Neuronal stem cell (in vitro differentiated cells): ENCODE results near the gene ACSM6.
A peak's percentile ranks its signal among the peaks of the same experiment; 100 is the strongest.

Experiments
- DNase-seq: peaks from one replicate; pipeline ENCODE4 v3.0.0-alpha.2; 2013; ENCODE audit warnings: low spot score
- H2AFZ ChIP-seq: one replicate; pipeline ENCODE4 v1.6.1; 2013; ENCODE audit warnings: mild to moderate bottlenecking, low read length, inconsistent platforms
- H2AK5ac ChIP-seq: 2 replicates; pipeline ENCODE4 v1.6.1; 2013; ENCODE audit warnings: low read depth, mild to moderate bottlenecking, inconsistent platforms, low read length, moderate library complexity, mixed read lengths
- H2BK120ac ChIP-seq: 2 replicates; pipeline ENCODE4 v1.6.1; 2013; ENCODE audit warnings: low read depth, mild to moderate bottlenecking, inconsistent platforms, low read length, moderate library complexity, mixed read lengths
- H2BK12ac ChIP-seq: one replicate; pipeline ENCODE4 v1.6.1; 2013; ENCODE audit warnings: low read length, inconsistent platforms
- H2BK15ac ChIP-seq: 2 replicates; pipeline ENCODE4 v1.6.1; 2013; ENCODE audit warnings: mild to moderate bottlenecking, low read length, inconsistent platforms, mixed read lengths
- H2BK5ac ChIP-seq: one replicate; pipeline ENCODE4 v1.6.1; 2013; ENCODE audit warnings: inconsistent platforms, mild to moderate bottlenecking, low read length, moderate library complexity
- H3K14ac ChIP-seq: one replicate; pipeline ENCODE4 v1.6.1; 2013; ENCODE audit warnings: low read length, inconsistent platforms
- H3K18ac ChIP-seq: 2 replicates; pipeline ENCODE4 v1.6.1; 2013; ENCODE audit warnings: low read length, inconsistent platforms
- H3K23ac ChIP-seq: 2 replicates; pipeline ENCODE4 v1.6.1; 2013; ENCODE audit warnings: low read depth, mild to moderate bottlenecking, mixed read lengths, low read length, inconsistent platforms; ENCODE audit not compliant: poor library complexity
- H3K27ac ChIP-seq: replicated peaks from 3 replicates; pipeline ENCODE4 v1.5.1; 2013; ENCODE audit warnings: low read length, inconsistent platforms
- H3K27me3 ChIP-seq, 3 experiments: 2 replicates each; pipeline ENCODE4 v1.6.1; 2013; ENCODE audit warnings: low read length in 3 of 3, mild to moderate bottlenecking in 2 of 3, inconsistent platforms in 1 of 3, low read depth in 1 of 3, mixed read lengths in 1 of 3, moderate library complexity in 1 of 3; ENCODE audit not compliant: control insufficient read depth in 3 of 3, insufficient read depth in 3 of 3
- H3K36me3 ChIP-seq, 2 donors: replicated peaks in 1 of 2; 2 replicates each; pipeline ENCODE4 v1.6.1; 2013; ENCODE audit warnings: low read length in 2 of 2; ENCODE audit not compliant: control insufficient read depth in 2 of 2, insufficient read depth in 2 of 2
- H3K4ac ChIP-seq: 2 replicates; pipeline ENCODE4 v1.6.1; 2013; ENCODE audit warnings: inconsistent platforms, mild to moderate bottlenecking, low read length, moderate library complexity
- H3K4me1 ChIP-seq, 2 donors: 1 replicate in 1 of 2; 2 replicates in 1 of 2; pipeline ENCODE4 v1.6.1; 2013; ENCODE audit warnings: low read length in 2 of 2, low read depth in 1 of 2; ENCODE audit not compliant: control insufficient read depth in 2 of 2, insufficient read depth in 1 of 2
- H3K4me2 ChIP-seq: one replicate; pipeline ENCODE4 v1.6.1; 2013; ENCODE audit warnings: mild to moderate bottlenecking, low read length, inconsistent platforms; ENCODE audit not compliant: insufficient read depth, poor library complexity, severe bottlenecking
- H3K4me3 ChIP-seq, 2 donors: 2 replicates each; pipeline ENCODE4 v1.5.1; 2013; ENCODE audit warnings: low read length in 2 of 2, mild to moderate bottlenecking in 2 of 2, inconsistent platforms in 1 of 2, moderate library complexity in 1 of 2
- H3K79me1 ChIP-seq: one replicate; pipeline ENCODE4 v1.6.1; 2013; ENCODE audit warnings: low read depth, mild to moderate bottlenecking, inconsistent platforms, low read length, moderate library complexity
- H3K9ac ChIP-seq: one replicate; pipeline ENCODE4 v1.6.1; 2013; ENCODE audit warnings: mild to moderate bottlenecking, low read depth, low read length, inconsistent platforms; ENCODE audit not compliant: poor library complexity
- H3K9me3 ChIP-seq, 2 donors: replicated peaks in 1 of 2; 2 replicates each; pipeline versions ENCODE3 to v1.6.1; 2013; ENCODE audit warnings: low read length in 2 of 2, mild to moderate bottlenecking in 2 of 2, inconsistent platforms in 1 of 2, low read depth in 1 of 2, mixed read lengths in 1 of 2, moderate library complexity in 1 of 2; ENCODE audit not compliant: control insufficient read depth in 2 of 2, insufficient read depth in 1 of 2
- H4K8ac ChIP-seq: one replicate; pipeline ENCODE4 v1.6.1; 2013; ENCODE audit warnings: low read depth, mild to moderate bottlenecking, inconsistent platforms, low read length, moderate library complexity
- H4K91ac ChIP-seq: one replicate; pipeline ENCODE4 v1.6.1; 2013; ENCODE audit warnings: low read length, low read depth, mild to moderate bottlenecking, inconsistent platforms; ENCODE audit not compliant: poor library complexity
- WGBS, 2 donors: extraction: QIAGEN DNeasy Blood & Tissue Kit; methylation state at CpG; one replicate each; pipeline ENCODE4 v1.1.7; 2013; ENCODE audit warnings: missing lambda C conversion rate in 2 of 2, mixed read lengths in 1 of 2; ENCODE audit not compliant: insufficient read length in 2 of 2, insufficient replicate concordance in 1 of 2; ENCODE audit errors: extremely low coverage in 2 of 2; 5-methylcytosine and 5-hydroxymethylcytosine counted together

ACSM6 gene

GRCh38 chr10:95245425-95246055 is 51.5 kb downstream of the ACSM6 start:
- H3K9me3 ChIP-seq: no peaks in the 10 kb centered on the region
- no peaks in the 10 kb centered on the region for H3K36me3 ChIP-seq
- H3K4me2 ChIP-seq: no peak overlapping the region
- WGBS, 2 donors: no CpG with 5 or more reads among the region's 6 CpGs
- H3K4ac ChIP-seq: no peak overlapping the region
- no peak overlapping the region for H3K27ac ChIP-seq
- peaks cover 0 to 1% of the 10 kb centered on the region in 2 donors for H3K4me1 ChIP-seq
- H2BK12ac ChIP-seq: no peak overlapping the region
- no peak overlapping the region for H3K4me3 ChIP-seq
- H4K8ac ChIP-seq: no peak overlapping the region
- no peak overlapping the region for H4K91ac ChIP-seq
- no peak overlapping the region for H3K9ac ChIP-seq
- DNase-seq: no peak
- no peak overlapping the region for H3K23ac ChIP-seq
- no peaks in the 10 kb centered on the region for H3K79me1 ChIP-seq
- no peak overlapping the region for H3K14ac ChIP-seq
- no peak overlapping the region for H2AK5ac ChIP-seq
- peak overlapping the region; percentile 11 for H3K18ac ChIP-seq
- peaks cover 0 to 9% (median 0%) of the 10 kb centered on the region in 3 experiments for H3K27me3 ChIP-seq
- H2BK120ac ChIP-seq: no peak overlapping the region
- H2BK15ac ChIP-seq: no peak overlapping the region
- H2BK5ac ChIP-seq: no peak overlapping the region
- no peak overlapping the region for H2AFZ ChIP-seq

- Histone ChIP-seq H3K14ac (no peak overlapping the region), H4K91ac (no peak overlapping the region), H2AK5ac (no peak overlapping the region), H2BK5ac (no peak overlapping the region), H3K4ac (no peak overlapping the region), H3K4me2 (no peak overlapping the region), H3K27me3 (peaks cover 0 to 9% (median 0%) of the 10 kb centered on the region in 3 experiments), H3K18ac (no peak overlapping the region), H4K8ac (no peak overlapping the region), H2BK15ac (no peak overlapping the region), H3K4me1 (peaks cover 0 to 1% of the 10 kb centered on the region in 2 donors), H3K23ac (no peak overlapping the region), H3K4me3 (no peak overlapping the region), H3K27ac (no peak overlapping the region), H2BK12ac (no peak overlapping the region), H2AFZ (no peak overlapping the region), H2BK120ac (no peak overlapping the region), H3K9ac (no peak overlapping the region), H3K79me1 (no peaks in the 10 kb centered on the region), H3K36me3 (no peaks in the 10 kb centered on the region), H3K9me3 (no peaks in the 10 kb centered on the region)
- DNase-seq: peak; percentile 79
- no CpG with 5 or more reads among the region's 1 CpG for WGBS, 2 donors
Observed at GRCh38 chr10:95246582-95247051, 52.6 kb downstream of the ACSM6 start.

- Histone ChIP-seq H2BK5ac (no peak overlapping the region), H3K4me2 (no peak overlapping the region), H3K4ac (no peak overlapping the region), H2AFZ (no peak overlapping the region), H3K27ac (no peak overlapping the region), H2BK120ac (no peak overlapping the region), H4K91ac (no peak overlapping the region), H3K23ac (no peak overlapping the region), H2BK15ac (no peak overlapping the region), H3K4me3 (no peak overlapping the region), H2AK5ac (no peak overlapping the region), H3K79me1 (no peaks in the 10 kb centered on the region), H3K27me3 (peaks cover 0 to 9% (median 2%) of the 10 kb centered on the region in 3 experiments), H3K9ac (no peak overlapping the region), H3K14ac (no peak overlapping the region), H2BK12ac (no peak overlapping the region), H3K4me1 (peaks cover 0 to 1% of the 10 kb centered on the region in 2 donors), H4K8ac (no peak overlapping the region), H3K18ac (no peak overlapping the region), H3K36me3 (no peaks in the 10 kb centered on the region), H3K9me3 (no peaks in the 10 kb centered on the region)
- DNase-seq: no peak
- WGBS, 2 donors: no CpG with 5 or more reads among the region's 6 CpGs
Observed at GRCh38 chr10:95247200-95247880, 53.3 kb downstream of the ACSM6 start.

GRCh38 chr10:95247881-95248583 is 54.0 kb downstream of the ACSM6 start:
- Histone ChIP-seq H3K23ac (no peak overlapping the region), H2AFZ (no peak overlapping the region), H3K4me2 (no peak overlapping the region), H2BK120ac (no peak overlapping the region), H3K27ac (no peak overlapping the region), H3K9ac (no peak overlapping the region), H3K4me3 (no peak overlapping the region), H2AK5ac (no peak overlapping the region), H4K91ac (no peak overlapping the region), H3K4ac (no peak overlapping the region), H3K14ac (no peak overlapping the region), H3K79me1 (no peaks in the 10 kb centered on the region), H2BK5ac (no peak overlapping the region), H3K9me3 (no peaks in the 10 kb centered on the region), H2BK15ac (no peak overlapping the region), H2BK12ac (no peak overlapping the region), H4K8ac (no peak overlapping the region), H3K18ac (no peak overlapping the region), H3K36me3 (no peaks in the 10 kb centered on the region), H3K4me1 (peaks cover 0 to 1% of the 10 kb centered on the region in 2 donors), H3K27me3 (peaks cover 0 to 9% (median 2%) of the 10 kb centered on the region in 3 experiments)
- WGBS, 2 donors: no CpG with 5 or more reads among the region's 7 CpGs
- no peak for DNase-seq
